HG03097 (cell line): ENCODE data around the gene REELD1.

ENCODE experiments used
- ATAC-seq: cut with Tn5 transposase; IDR thresholded peaks from one replicate; pipeline ENCODE4 v1.9.1; 2021; ENCODE audit not compliant: unreplicated experiment, low FRiP score

The REELD1 gene

GRCh38 chr4:146261041-146261440 is 46.7 kb downstream of the REELD1 start:
- no peak for ATAC-seq

DNA sequence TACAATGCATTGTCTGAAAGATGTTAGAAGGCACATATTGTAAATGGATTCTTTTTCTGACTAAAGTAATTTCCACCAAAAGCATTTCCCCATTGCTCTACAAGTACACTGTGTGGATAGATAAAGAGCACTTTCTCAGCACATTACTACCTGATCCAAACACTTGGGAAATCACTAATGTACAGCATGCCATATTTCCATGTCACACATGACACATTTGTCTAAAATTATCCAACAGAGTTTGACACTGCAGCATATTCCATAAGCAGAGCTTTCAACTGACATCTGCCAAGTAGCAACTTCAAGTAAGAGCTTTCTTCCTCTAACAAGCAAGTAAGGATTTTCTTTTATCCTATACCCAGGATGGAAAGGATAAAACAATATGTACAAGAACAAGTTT is 49.5 kb downstream of the REELD1 start:
- no peak for ATAC-seq

DNA sequence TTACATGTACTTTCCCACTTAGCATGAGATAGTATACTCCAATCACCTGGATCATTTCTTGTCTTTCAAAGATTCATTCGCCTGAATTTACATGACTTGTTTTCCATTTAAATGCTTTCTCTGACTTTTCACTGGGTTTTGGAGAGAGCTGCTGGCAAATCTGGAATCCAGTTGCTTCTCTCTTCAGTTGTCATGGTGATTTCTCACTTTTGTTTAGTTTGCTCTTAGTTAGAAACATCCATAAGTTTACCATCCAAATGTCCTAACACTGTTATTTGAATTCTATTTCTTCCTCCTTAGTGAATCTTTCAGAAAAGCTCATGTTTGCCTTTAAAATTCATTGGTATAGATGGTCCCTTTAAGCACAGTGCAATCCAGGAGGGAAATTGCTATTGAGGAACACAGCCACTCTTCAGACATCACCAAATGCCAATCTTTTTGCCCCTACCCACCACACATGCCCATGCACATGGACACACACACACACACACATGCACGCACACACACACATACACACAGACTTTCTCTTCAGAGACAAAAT is 51.7 kb downstream of the REELD1 start:
- ATAC-seq = no peak

- no peak for ATAC-seq
Measured at GRCh38 chr4:146267826-146268225, 53.5 kb downstream of the REELD1 start.

DNA sequence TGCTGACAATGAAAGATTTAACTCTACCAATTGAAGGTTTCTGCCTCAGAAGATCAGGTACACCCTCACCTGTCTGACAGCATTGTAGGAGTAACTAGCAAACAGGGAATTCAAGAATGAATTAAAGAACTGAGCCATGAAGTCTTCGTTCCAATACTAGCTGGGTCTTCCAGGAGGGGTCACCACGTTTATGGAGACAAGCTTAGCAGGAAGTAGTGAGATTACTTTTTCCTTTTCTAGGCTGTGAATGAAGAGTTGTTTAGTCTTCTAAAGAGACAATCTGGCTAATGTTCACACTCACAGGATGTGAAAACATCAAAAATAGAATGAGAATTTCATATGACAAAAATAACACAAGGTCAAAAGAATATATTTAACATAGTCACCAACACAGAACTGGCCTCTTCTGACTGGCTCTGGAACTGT is 54.9 kb downstream of the REELD1 start:
- peak; percentile 51 for ATAC-seq

DNA sequence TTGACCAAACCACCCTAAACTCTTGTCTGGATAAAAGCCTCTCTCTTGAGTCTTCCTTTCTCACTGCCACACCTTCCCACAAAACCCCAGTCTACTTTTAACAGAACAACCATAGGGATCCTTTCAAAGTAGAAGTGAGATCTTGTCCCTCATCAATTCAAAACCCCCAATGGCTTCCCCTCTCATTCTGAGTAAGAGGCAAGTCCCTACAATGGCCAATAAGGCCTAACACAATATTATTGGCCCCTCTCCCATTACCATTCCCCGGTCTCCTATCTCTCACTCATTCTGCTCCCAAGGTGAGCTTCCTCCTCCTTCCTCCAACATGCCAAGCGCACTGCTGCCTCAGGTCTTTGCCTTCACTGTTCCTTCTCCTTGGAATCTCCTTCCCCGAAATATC is 57.1 kb downstream of the REELD1 start:
- no peak for ATAC-seq

GRCh38 chr4:146273204-146273901 is 59.0 kb downstream of the REELD1 start:
- ATAC-seq = peak; percentile 60

DNA sequence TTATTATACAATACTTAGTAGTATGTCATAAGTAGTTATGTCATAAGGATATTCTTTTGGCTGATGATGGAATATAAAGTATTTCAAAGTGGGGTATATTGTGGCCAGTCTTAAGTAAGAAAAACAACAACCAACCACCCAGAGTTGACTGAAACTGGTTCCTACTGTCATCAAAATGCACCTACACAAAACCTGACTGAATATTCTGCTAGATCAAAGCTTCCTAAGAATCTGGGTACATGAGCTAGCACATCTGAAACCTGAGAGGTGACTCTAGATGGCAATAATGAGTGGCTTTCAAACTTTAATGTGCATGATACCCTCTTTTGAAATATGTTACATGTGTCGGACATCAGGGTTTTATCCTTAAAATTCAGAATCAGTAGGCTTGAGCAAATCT is 60.4 kb downstream of the REELD1 start:
- no peak for ATAC-seq

DNA sequence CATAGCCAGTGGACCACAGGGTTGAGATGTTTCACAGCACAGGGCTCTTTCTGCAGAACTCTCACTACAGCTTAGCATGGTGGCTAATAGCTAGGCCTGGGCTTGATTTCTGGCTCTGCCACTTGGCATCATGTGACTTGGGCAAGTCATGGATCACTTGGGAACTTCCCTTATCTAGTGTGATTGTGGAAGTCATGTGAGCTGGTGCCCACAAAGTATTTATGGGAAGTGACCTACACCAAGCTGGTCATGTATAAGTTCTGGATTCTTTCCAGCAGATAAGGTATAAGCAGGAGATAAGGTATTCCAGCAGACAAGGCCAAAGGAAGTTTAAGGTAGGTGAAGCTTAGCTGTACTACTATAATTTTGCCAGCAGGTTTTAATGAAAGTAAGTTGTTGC is 61.0 kb downstream of the REELD1 start:
- no peak for ATAC-seq

GRCh38 chr4:146278986-146279385 is 64.6 kb downstream of the REELD1 start:
- ATAC-seq = no peak
